Measurements from ENCODE around the gene DENND1B. TPM values are rescaled to one million over a fixed set of nuclear protein-coding genes. Genes with fewer than 3 reads are reported as not detected.
A peak's percentile ranks its signal among the peaks of the same experiment; 100 is the strongest.

Gene DENND1B
- total and polyA plus RNA-seq, 2 of the 13 experiments (the other 11 are each of a cell fraction or from before 2014, with no cell fraction given) = 2.6 to 5.7 TPM

DNA sequence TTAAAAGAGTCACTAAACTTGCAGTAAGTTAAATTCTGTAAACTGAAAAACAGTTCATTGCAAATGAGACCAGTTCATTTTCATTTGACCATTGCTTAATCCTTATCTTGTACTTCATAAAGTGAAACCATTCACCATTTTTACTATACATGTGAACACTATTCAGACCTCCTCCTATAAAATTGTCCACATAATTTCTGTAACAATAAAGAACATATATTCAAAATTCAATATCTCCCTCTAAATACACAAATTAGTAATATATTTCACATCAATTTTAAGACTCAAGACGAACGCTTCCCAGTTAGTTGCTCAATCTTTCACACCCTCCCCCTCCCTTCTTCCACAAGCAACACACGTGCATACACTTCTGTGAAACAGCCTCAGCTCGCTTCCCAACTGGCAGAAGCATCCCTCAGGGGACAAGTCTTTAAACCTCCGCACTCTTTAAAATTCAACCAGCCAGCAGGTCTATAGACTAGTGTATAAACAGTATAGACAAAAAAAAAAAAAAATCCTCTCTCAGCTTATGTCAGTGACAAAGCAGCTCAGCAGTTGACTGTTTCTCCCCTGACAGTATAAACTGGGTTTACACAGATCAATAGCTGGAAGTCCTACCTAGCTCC, 99.6 kb downstream of the DENND1B start:
- no peak for TF ChIP-seq MTA3 (CRISPR knock-in tag; IDR thresholded peaks at IDR 0.05)
- no peaks in the 10 kb centered on the region for H3K36me3 ChIP-seq (replicated peaks in 1 of 2; ENCODE audit: control insufficient read depth in 1 of 2, insufficient read depth in 2 of 2, low read length in 2 of 2)
- H3K4me1 ChIP-seq (ENCODE audit: insufficient read depth, low read length) = peaks cover 8% of the 10 kb centered on the region
- ChIA-PET CTCF (ENCODE audit: low intra/inter-chr PET ratio, low total read pairs) (no interaction called here), POLR2A (interaction anchor here (0.6 kb wide), 1 partner anchor 9 kb away, joined by 4 read pairs; no protein-coding TSS in a partner anchor)
- no peak overlapping the region for H2AFZ ChIP-seq (ENCODE audit: low read length)
- no peaks in the 10 kb centered on the region; the same call in 1 of the 2 replicates for H4K20me1 ChIP-seq (ENCODE audit: insufficient read depth, low read length)
- H3K9me3 ChIP-seq (ENCODE audit: low read length) = no peaks in the 10 kb centered on the region
- H3K9ac ChIP-seq (ENCODE audit: insufficient read depth, low read depth, low read length) = no peak overlapping the region
- no peaks in the 10 kb centered on the region for H3K79me2 ChIP-seq (ENCODE audit: insufficient read depth, low read length)
- no peak for FAIRE-seq
- no peak for DNase-seq (ENCODE audit: low spot score)
- no peaks in the 10 kb centered on the region for H3K27me3 ChIP-seq (ENCODE audit: control insufficient read depth in 1 of 2, insufficient read depth in 2 of 2, low read length in 2 of 2)
- in situ Hi-C loops (cut with HindIII; ENCODE audit: extremely low pct_ligation_motif_present, low pct_unique_long_range_greater_than_20kb) (no loop called here), intact Hi-C loops (cut with micrococcal nuclease; ENCODE audit: unreplicated experiment) (no loop called here)
- no peak overlapping the region for H3K4me3 ChIP-seq (replicated peaks in 1 of 3; ENCODE audit: insufficient read depth in 1 of 3, low read depth in 2 of 3, low read length in 3 of 3)
- 91% methylated on average over 5 of the region's 5 CpGs for WGBS (ENCODE audit: low lambda C conversion rate)
- peak; percentile 47; the same call in 2 of the 3 replicates for ATAC-seq
- H3K4me2 ChIP-seq (ENCODE audit: low read depth, low read length) = no peak overlapping the region
- BruUV-seq (replicated peaks) = no TSS peak
- H3K27ac ChIP-seq (ENCODE audit: extremely low read length, insufficient read depth, low read length) = no peak overlapping the region

DNA sequence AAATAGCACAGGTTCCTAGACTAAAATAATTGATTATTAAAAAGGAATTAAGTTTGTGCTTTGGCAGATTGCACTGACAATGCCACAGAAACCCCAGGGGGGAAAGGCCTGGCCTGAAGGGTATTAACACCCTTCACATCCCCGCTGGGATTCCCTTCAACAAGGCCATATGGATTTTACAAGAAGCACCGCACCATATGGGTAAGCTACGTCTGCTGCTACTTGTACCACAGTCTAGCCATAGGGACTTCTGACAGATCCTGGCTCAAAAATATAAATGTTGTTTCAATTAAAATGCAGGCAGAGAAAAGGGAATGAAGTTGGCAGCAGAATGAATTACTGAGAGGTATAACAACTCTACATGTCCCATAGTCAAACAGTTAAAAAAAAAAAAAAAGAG, 101.0 kb downstream of the DENND1B start:
- Histone ChIP-seq H3K4me1 (ENCODE audit: insufficient read depth, low read length) (peaks cover 8% of the 10 kb centered on the region), H3K36me3 (replicated peaks in 1 of 2; ENCODE audit: control insufficient read depth in 1 of 2, insufficient read depth in 2 of 2, low read length in 2 of 2) (no peaks in the 10 kb centered on the region), H3K9me3 (ENCODE audit: low read length) (no peaks in the 10 kb centered on the region), H3K4me2 (ENCODE audit: low read depth, low read length) (no peak overlapping the region), H3K27ac (ENCODE audit: extremely low read length, insufficient read depth, low read length) (no peak overlapping the region), H3K27me3 (ENCODE audit: control insufficient read depth in 1 of 2, insufficient read depth in 2 of 2, low read length in 2 of 2) (no peaks in the 10 kb centered on the region), H3K9ac (ENCODE audit: insufficient read depth, low read depth, low read length) (no peak overlapping the region), H3K79me2 (ENCODE audit: insufficient read depth, low read length) (no peaks in the 10 kb centered on the region), H4K20me1 (ENCODE audit: insufficient read depth, low read length) (no peaks in the 10 kb centered on the region; the same call in 1 of the 2 replicates), H2AFZ (ENCODE audit: low read length) (no peak overlapping the region), H3K4me3 (replicated peaks in 1 of 3; ENCODE audit: insufficient read depth in 1 of 3, low read depth in 2 of 3, low read length in 3 of 3) (no peak overlapping the region)
- POLR2A ChIA-PET = no interaction called here
- ATAC-seq = no peak
- BruUV-seq (replicated peaks) = no TSS peak
- in situ Hi-C loops (cut with HindIII; ENCODE audit: extremely low pct_ligation_motif_present, low pct_unique_long_range_greater_than_20kb) = no loop called here
- DNase-seq (ENCODE audit: low spot score) = no peak
- CTCF ChIA-PET (ENCODE audit: low intra/inter-chr PET ratio, low total read pairs) = no interaction called here
- no peak for FAIRE-seq
- intact Hi-C loops (cut with micrococcal nuclease; ENCODE audit: unreplicated experiment) = no loop called here
- 95% methylated on average over 3 of the region's 3 CpGs for WGBS (ENCODE audit: low lambda C conversion rate)
- TF ChIP-seq FOXA3 (CRISPR knock-in tag; IDR thresholded peaks at IDR 0.05) (no peak), ZNF775 (CRISPR knock-in tag; IDR thresholded peaks at IDR 0.05; ENCODE audit: borderline replicate concordance) (no peak), FOXJ3 (CRISPR knock-in tag; IDR thresholded peaks at IDR 0.05; ENCODE audit: borderline replicate concordance) (no peak), ZNF17 (CRISPR knock-in tag; IDR thresholded peaks at IDR 0.05) (no peak), GATAD2A (CRISPR knock-in tag; IDR thresholded peaks at IDR 0.05) (no peak)
- TF ChIP-seq, protein P1, sequence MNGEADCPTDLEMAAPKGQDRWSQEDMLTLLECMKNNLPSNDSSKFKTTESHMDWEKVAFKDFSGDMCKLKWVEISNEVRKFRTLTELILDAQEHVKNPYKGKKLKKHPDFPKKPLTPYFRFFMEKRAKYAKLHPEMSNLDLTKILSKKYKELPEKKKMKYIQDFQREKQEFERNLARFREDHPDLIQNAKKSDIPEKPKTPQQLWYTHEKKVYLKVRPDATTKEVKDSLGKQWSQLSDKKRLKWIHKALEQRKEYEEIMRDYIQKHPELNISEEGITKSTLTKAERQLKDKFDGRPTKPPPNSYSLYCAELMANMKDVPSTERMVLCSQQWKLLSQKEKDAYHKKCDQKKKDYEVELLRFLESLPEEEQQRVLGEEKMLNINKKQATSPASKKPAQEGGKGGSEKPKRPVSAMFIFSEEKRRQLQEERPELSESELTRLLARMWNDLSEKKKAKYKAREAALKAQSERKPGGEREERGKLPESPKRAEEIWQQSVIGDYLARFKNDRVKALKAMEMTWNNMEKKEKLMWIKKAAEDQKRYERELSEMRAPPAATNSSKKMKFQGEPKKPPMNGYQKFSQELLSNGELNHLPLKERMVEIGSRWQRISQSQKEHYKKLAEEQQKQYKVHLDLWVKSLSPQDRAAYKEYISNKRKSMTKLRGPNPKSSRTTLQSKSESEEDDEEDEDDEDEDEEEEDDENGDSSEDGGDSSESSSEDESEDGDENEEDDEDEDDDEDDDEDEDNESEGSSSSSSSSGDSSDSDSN (CRISPR knock-in tag; IDR thresholded peaks at IDR 0.05) = no peak
- TF ChIP-seq, protein P2, sequence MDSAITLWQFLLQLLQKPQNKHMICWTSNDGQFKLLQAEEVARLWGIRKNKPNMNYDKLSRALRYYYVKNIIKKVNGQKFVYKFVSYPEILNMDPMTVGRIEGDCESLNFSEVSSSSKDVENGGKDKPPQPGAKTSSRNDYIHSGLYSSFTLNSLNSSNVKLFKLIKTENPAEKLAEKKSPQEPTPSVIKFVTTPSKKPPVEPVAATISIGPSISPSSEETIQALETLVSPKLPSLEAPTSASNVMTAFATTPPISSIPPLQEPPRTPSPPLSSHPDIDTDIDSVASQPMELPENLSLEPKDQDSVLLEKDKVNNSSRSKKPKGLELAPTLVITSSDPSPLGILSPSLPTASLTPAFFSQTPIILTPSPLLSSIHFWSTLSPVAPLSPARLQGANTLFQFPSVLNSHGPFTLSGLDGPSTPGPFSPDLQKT (CRISPR knock-in tag; IDR thresholded peaks at IDR 0.05; ENCODE audit: borderline replicate concordance) = no peak
- TF ChIP-seq, protein P3, sequence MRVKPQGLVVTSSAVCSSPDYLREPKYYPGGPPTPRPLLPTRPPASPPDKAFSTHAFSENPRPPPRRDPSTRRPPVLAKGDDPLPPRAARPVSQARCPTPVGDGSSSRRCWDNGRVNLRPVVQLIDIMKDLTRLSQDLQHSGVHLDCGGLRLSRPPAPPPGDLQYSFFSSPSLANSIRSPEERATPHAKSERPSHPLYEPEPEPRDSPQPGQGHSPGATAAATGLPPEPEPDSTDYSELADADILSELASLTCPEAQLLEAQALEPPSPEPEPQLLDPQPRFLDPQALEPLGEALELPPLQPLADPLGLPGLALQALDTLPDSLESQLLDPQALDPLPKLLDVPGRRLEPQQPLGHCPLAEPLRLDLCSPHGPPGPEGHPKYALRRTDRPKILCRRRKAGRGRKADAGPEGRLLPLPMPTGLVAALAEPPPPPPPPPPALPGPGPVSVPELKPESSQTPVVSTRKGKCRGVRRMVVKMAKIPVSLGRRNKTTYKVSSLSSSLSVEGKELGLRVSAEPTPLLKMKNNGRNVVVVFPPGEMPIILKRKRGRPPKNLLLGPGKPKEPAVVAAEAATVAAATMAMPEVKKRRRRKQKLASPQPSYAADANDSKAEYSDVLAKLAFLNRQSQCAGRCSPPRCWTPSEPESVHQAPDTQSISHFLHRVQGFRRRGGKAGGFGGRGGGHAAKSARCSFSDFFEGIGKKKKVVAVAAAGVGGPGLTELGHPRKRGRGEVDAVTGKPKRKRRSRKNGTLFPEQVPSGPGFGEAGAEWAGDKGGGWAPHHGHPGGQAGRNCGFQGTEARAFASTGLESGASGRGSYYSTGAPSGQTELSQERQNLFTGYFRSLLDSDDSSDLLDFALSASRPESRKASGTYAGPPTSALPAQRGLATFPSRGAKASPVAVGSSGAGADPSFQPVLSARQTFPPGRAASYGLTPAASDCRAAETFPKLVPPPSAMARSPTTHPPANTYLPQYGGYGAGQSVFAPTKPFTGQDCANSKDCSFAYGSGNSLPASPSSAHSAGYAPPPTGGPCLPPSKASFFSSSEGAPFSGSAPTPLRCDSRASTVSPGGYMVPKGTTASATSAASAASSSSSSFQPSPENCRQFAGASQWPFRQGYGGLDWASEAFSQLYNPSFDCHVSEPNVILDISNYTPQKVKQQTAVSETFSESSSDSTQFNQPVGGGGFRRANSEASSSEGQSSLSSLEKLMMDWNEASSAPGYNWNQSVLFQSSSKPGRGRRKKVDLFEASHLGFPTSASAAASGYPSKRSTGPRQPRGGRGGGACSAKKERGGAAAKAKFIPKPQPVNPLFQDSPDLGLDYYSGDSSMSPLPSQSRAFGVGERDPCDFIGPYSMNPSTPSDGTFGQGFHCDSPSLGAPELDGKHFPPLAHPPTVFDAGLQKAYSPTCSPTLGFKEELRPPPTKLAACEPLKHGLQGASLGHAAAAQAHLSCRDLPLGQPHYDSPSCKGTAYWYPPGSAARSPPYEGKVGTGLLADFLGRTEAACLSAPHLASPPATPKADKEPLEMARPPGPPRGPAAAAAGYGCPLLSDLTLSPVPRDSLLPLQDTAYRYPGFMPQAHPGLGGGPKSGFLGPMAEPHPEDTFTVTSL (CRISPR knock-in tag; IDR thresholded peaks at IDR 0.05; ENCODE audit: borderline replicate concordance) = no peak
